SU-DHL-6 (cell line): ENCODE measurements around the gene VWA1.
"Not testable (repeated sequence)": the region's sequence is repeated elsewhere in the genome, so short reads cannot be mapped to it uniquely, and the experiment has no call there.

Experiments used
- H2AFZ ChIP-seq: fragments of 200-600 bp; sonication (generic); 2 replicates; pipeline ENCODE4 v1.6.1; 2014; ENCODE audit warnings: low read depth, mild to moderate bottlenecking, moderate library complexity, mixed read lengths, antibody characterized with exemption, low read length; ENCODE audit not compliant: severe bottlenecking
- H3F3A ChIP-seq: fragments of 200-600 bp; shearing (Covaris generic); 2 replicates; pipeline ENCODE4 v1.6.0; 2016; ENCODE audit warnings: antibody characterized with exemption, mild to moderate bottlenecking; ENCODE audit not compliant: insufficient read depth
- H3K27ac ChIP-seq: fragments of 200-600 bp; sonication (generic); 2 replicates; pipeline ENCODE4 v1.5.1; 2016; ENCODE audit warnings: low read depth, mild to moderate bottlenecking, low read length, moderate library complexity, mixed read lengths
- H3K27me3 ChIP-seq: fragments of 200-600 bp; sonication (generic), shearing (Covaris generic); 2 replicates; pipeline ENCODE4 v1.6.0; 2014; ENCODE audit warnings: mild to moderate bottlenecking, low read length
- H3K36me3 ChIP-seq: fragments of 200-600 bp; sonication (generic); 2 replicates; pipeline ENCODE4 v1.6.1; 2014; ENCODE audit warnings: mild to moderate bottlenecking, low read length, mixed read lengths
- H3K4me2 ChIP-seq: fragments of 300-600, 200-600 bp; shearing (Covaris generic), sonication (generic); 2 replicates; pipeline ENCODE4 v1.6.0; 2014; ENCODE audit warnings: low read length, low read depth, mild to moderate bottlenecking; ENCODE audit not compliant: poor library complexity, severe bottlenecking
- H3K4me3 ChIP-seq: fragments of 200-600 bp; sonication (generic); 2 replicates; pipeline ENCODE4 v1.5.1; 2014; ENCODE audit warnings: antibody characterized with exemption, low read length, mild to moderate bottlenecking, mixed read lengths; ENCODE audit not compliant: insufficient read depth, poor library complexity, severe bottlenecking
- H3K79me2 ChIP-seq: fragments of 200-600 bp; sonication (generic); 2 replicates; pipeline ENCODE4 v1.6.1; 2014; ENCODE audit warnings: mild to moderate bottlenecking, low read length, moderate library complexity; ENCODE audit not compliant: insufficient read depth
- H3K9ac ChIP-seq: fragments of 200-600 bp; sonication (generic); 2 replicates; pipeline ENCODE4 v1.7.0; 2014; ENCODE audit warnings: mild to moderate bottlenecking, low read length
- H3K9me2 ChIP-seq: fragments of 200-600 bp; sonication (generic); replicated peaks from 2 replicates; pipeline ENCODE4 v1.6.1; 2014; ENCODE audit warnings: low read length; ENCODE audit not compliant: insufficient read depth
- H3K9me3 ChIP-seq: fragments of 200-600 bp; sonication (generic); 2 replicates; pipeline ENCODE4 v1.6.1; 2014; ENCODE audit warnings: low read length, mixed read lengths; ENCODE audit not compliant: insufficient read depth
- H4K20me1 ChIP-seq: fragments of 200-600 bp; sonication (generic); 2 replicates; pipeline ENCODE4 v1.6.1; 2014; ENCODE audit warnings: low read depth, mild to moderate bottlenecking, antibody characterized with exemption, low read length, moderate library complexity, mixed read lengths
- EZH2phosphoT487 ChIP-seq: fragments of 200-600 bp; sonication (generic), shearing (Covaris generic); conservative IDR thresholded peaks from 2 replicates; pipeline ENCODE4 v1.6.1; 2018; ENCODE audit warnings: mild to moderate bottlenecking, antibody characterized with exemption, low read length, moderate library complexity, mixed read lengths
- TF ChIP-seq, protein P1 (sequence below): fragments of 200-600 bp; sonication (generic); IDR thresholded peaks from one replicate; pipeline ENCODE4 v1.5.1; 2017; ENCODE audit warnings: antibody characterized with exemption, mild to moderate bottlenecking, low read length, moderate library complexity; ENCODE audit not compliant: insufficient read depth, poor library complexity, severe bottlenecking

The VWA1 gene

DNA sequence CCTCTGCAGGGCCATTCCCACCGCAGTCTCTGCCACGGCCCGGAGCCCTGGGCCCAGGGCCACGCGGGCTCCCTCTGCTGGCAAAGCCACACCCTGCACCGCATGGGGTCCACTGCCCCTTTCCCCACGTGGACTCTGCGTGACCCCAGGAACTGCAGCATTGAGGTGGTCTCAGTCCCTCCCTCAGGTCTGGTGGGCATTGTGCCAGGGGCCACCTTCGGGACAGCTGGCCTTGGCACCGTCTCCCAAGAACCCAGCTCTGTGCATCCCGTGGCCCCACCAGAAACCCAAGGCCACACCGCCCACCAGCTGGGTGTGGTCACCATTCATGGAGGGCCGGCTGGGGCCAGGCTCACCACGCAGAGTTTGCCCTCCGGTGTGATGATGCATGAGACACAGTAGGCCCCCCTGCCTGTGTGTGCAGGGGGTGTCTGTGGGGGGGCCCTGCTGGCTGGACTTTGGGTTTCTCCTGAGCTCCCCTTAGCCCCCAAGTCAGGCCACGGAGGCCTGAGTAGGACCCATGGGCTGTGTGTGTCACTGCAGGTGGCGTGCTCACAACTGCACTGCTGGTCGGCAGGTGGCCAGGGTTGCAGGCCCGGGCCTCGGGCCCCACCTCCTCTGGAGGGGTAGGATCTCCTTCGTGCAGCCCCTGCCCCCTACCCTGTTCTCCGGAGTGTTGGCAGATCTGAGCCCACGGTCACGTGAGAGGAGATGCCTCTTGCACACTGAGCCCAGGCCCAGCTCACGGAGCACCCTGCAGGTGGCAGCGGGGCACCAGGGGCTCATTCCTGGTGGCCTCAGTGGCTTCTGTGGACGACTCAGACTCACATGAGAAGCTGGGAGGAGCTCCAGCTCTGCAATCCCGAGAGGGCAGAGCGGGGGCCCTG, 5.8 kb downstream of the VWA1 start:
- Histone ChIP-seq H3K27me3 (no peaks in the 10 kb centered on the region), H2AFZ (no peak overlapping the region), H3F3A (no peaks in the 10 kb centered on the region), H3K4me3 (no peak overlapping the region), H3K9me2 (no peaks in the 10 kb centered on the region), H3K79me2 (no peaks in the 10 kb centered on the region), H3K4me2 (no peak overlapping the region), H3K9me3 (no peaks in the 10 kb centered on the region), H3K9ac (no peak overlapping the region), H3K27ac (no peak overlapping the region), H4K20me1 (no peaks in the 10 kb centered on the region), H3K36me3 (no peaks in the 10 kb centered on the region)
- TF ChIP-seq EZH2phosphoT487: no peak
- TF ChIP-seq, protein P1, sequence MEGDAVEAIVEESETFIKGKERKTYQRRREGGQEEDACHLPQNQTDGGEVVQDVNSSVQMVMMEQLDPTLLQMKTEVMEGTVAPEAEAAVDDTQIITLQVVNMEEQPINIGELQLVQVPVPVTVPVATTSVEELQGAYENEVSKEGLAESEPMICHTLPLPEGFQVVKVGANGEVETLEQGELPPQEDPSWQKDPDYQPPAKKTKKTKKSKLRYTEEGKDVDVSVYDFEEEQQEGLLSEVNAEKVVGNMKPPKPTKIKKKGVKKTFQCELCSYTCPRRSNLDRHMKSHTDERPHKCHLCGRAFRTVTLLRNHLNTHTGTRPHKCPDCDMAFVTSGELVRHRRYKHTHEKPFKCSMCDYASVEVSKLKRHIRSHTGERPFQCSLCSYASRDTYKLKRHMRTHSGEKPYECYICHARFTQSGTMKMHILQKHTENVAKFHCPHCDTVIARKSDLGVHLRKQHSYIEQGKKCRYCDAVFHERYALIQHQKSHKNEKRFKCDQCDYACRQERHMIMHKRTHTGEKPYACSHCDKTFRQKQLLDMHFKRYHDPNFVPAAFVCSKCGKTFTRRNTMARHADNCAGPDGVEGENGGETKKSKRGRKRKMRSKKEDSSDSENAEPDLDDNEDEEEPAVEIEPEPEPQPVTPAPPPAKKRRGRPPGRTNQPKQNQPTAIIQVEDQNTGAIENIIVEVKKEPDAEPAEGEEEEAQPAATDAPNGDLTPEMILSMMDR: peak; percentile 80

DNA sequence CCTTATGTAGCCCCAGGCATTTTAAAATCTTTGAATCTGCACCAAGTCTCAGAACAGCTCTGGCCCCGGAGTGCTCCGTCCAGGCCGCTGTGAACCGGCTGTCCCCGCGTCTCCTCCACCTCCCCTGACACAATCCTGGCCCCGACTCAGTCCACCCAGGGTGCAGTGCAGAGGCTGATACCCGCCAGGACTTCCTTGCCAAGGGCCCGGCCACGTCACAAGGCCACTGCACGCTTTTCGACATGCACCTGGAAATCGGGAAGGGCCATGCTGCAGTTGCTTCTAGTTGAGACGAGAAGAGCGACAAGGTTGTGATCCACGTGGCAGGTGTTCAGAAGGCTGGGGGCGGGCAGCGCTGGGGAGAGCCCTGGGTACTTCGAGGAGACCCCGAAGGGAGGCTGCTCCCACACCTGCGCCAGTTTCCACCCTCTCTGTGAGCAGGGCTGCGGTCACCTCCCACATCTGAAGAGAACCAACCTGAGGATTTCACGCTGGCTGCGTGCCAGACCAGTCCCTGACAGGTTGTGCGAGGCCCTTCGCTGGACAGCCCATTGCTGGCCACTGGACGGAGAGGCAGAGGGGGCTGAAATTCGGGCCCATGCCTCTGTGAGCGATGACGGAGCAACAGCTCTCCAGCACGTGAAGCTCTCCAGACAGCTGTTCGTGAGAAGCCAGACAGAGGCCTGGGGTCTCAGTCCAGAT, 6.7 kb downstream of the VWA1 start:
- H3K36me3 ChIP-seq: no peaks in the 10 kb centered on the region
- H3K9me2 ChIP-seq: no peaks in the 10 kb centered on the region
- no peak overlapping the region for H3K27ac ChIP-seq
- H3K79me2 ChIP-seq: no peaks in the 10 kb centered on the region
- H3K9ac ChIP-seq: no peak overlapping the region
- no peaks in the 10 kb centered on the region for H4K20me1 ChIP-seq
- no peak overlapping the region for H3K4me3 ChIP-seq
- no peaks in the 10 kb centered on the region for H3K9me3 ChIP-seq
- H3K27me3 ChIP-seq: no peaks in the 10 kb centered on the region
- H3K4me2 ChIP-seq: no peak overlapping the region
- TF ChIP-seq EZH2phosphoT487: no peak
- TF ChIP-seq, protein P1: no peak
- no peaks in the 10 kb centered on the region for H3F3A ChIP-seq
- H2AFZ ChIP-seq: no peak overlapping the region

DNA sequence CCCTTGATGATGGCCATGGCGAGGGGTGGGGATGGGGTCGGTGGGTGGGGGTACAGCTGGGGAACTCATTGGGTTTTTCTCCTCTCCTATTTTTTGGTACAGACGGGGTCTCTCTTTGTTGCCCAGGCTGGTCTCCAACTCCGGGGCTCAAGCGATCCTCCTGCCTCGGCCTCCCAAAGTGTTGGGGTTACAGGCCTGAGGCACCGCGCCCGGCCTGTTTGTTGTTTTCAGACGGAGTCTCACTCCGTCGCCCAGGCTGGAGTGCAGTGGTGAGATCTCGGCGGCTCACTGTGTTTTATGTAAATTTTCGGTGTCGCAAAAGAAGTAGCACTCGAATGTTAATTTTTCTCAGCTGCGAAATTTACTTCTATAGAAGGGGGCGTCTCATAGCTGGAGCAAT, 11.1 kb downstream of the VWA1 start:
- not testable (repeated sequence) for H3K4me3 ChIP-seq, H2AFZ ChIP-seq, H3K9ac ChIP-seq, H3K79me2 ChIP-seq, H3K4me2 ChIP-seq, H3K27me3 ChIP-seq, H3F3A ChIP-seq, H3K9me2 ChIP-seq, H4K20me1 ChIP-seq, H3K9me3 ChIP-seq, H3K36me3 ChIP-seq, H3K27ac ChIP-seq
